Activated B cell treated with CpG ODN at 0.5 μM for 24 hours (primary cell): ENCODE results near the gene WNT2. TPM values are rescaled to one million over a fixed set of nuclear protein-coding genes. Genes with fewer than 3 reads are reported as not detected.

Experiments
- ATAC-seq: fragments of 200-7000 bp; cut with Tn5 transposase; one replicate; pipeline ENCODE4 v1.10.0; 2021; ENCODE audit warnings: low read depth, mild to moderate bottlenecking, moderate library complexity
- CTCF ChIA-PET: fragments of 350-600 bp; sonication (Branson Sonifier 250); formaldehyde crosslinking; loops from one replicate; lab custom pipeline; 2021; ENCODE audit warnings: antibody characterized with exemption; lab: Charles Lee
- POLR2A ChIA-PET: fragments of 350-600 bp; sonication (Branson Sonifier 250); formaldehyde crosslinking; loops from one replicate; lab custom pipeline; 2021; ENCODE audit warnings: antibody characterized with exemption; lab: Charles Lee
- DNase-seq: peaks from one replicate; pipeline ENCODE4 v3.0.0; 2022
- H3K27ac Mint-ChIP-seq: one replicate; pipeline ENCODE4 v1.8.0; 2020; ENCODE audit warnings: mixed read lengths
- H3K27me3 Mint-ChIP-seq: one replicate; pipeline ENCODE4 v1.8.0; 2021; ENCODE audit warnings: mixed read lengths
- H3K36me3 Mint-ChIP-seq: one replicate; pipeline ENCODE4 v1.8.0; 2021; ENCODE audit warnings: low read depth, mixed read lengths
- H3K4me1 Mint-ChIP-seq: one replicate; pipeline ENCODE4 v1.8.0; 2021; ENCODE audit warnings: mixed read lengths
- H3K4me3 Mint-ChIP-seq: one replicate; pipeline ENCODE4 v1.8.0; 2020; ENCODE audit warnings: mild to moderate bottlenecking, mixed read lengths
- H3K9me3 Mint-ChIP-seq: one replicate; pipeline ENCODE4 v1.8.0; 2020; ENCODE audit warnings: mixed read lengths
- intact Hi-C: fragments of 100-400 bp; cut with micrococcal nuclease; formaldehyde crosslinking; loops from one replicate; pipeline ENCODE4 v1.15.1; 2024
- total RNA-seq: library from RNA; stranded (reverse); gene quantifications from 2 replicates; pipeline ENCODE4 v1.2.3, GENCODE V29; 2022
- TF ChIP-seq, protein P1 (sequence below): fragments of 200-600 bp; IDR thresholded peaks from one replicate; pipeline ENCODE4 v1.8.0; 2022; ENCODE audit warnings: antibody characterized with exemption, mild to moderate bottlenecking

Gene WNT2
- total RNA-seq, 1 donor from 2014 or later, result not detected

DNA sequence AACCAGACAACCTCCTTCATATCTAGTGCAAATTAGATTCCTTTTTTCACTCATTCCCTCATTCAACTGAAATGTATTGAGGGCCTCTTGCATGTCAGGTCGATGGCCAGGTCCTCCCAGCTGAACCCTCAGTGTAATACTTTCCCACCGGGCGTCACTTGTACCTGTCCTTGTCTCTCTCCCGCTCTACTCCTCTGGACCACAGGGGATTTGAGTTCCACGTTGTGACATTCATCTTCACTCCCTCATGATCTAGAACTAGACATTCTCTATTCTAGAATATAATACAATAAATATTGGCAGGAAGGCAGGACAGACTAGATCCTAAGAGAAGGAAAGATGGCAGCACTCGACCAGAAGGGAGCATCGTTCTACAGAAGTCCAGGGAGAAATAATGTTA, 83.9 kb downstream of the WNT2 start:
- ChIA-PET POLR2A (no interaction called here), CTCF (no interaction called here)
- intact Hi-C loops, result no loop called here
- peaks cover 8% of the 10 kb centered on the region for H3K9me3 Mint-ChIP-seq
- H3K27ac Mint-ChIP-seq, result no peak overlapping the region
- TF ChIP-seq, protein P1, sequence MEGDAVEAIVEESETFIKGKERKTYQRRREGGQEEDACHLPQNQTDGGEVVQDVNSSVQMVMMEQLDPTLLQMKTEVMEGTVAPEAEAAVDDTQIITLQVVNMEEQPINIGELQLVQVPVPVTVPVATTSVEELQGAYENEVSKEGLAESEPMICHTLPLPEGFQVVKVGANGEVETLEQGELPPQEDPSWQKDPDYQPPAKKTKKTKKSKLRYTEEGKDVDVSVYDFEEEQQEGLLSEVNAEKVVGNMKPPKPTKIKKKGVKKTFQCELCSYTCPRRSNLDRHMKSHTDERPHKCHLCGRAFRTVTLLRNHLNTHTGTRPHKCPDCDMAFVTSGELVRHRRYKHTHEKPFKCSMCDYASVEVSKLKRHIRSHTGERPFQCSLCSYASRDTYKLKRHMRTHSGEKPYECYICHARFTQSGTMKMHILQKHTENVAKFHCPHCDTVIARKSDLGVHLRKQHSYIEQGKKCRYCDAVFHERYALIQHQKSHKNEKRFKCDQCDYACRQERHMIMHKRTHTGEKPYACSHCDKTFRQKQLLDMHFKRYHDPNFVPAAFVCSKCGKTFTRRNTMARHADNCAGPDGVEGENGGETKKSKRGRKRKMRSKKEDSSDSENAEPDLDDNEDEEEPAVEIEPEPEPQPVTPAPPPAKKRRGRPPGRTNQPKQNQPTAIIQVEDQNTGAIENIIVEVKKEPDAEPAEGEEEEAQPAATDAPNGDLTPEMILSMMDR, result no peak
- no peak for DNase-seq
- H3K36me3 Mint-ChIP-seq, result no peaks in the 10 kb centered on the region
- no peak overlapping the region for H3K4me3 Mint-ChIP-seq
- H3K27me3 Mint-ChIP-seq, result peaks cover 4% of the 10 kb centered on the region
- no peak for ATAC-seq
- no peaks in the 10 kb centered on the region for H3K4me1 Mint-ChIP-seq

GRCh38 chr7:117238472-117238871, 84.4 kb downstream of the WNT2 start:
- intact Hi-C loops, result no loop called here
- Mint-ChIP-seq H3K9me3 (peaks cover 8% of the 10 kb centered on the region), H3K27me3 (peaks cover 4% of the 10 kb centered on the region), H3K27ac (no peak overlapping the region), H3K4me1 (no peaks in the 10 kb centered on the region), H3K4me3 (no peak overlapping the region), H3K36me3 (no peaks in the 10 kb centered on the region)
- no peak for DNase-seq
- TF ChIP-seq, protein P1, result no peak
- ATAC-seq, result no peak
- CTCF ChIA-PET, result no interaction called here
- POLR2A ChIA-PET, result no interaction called here

DNA sequence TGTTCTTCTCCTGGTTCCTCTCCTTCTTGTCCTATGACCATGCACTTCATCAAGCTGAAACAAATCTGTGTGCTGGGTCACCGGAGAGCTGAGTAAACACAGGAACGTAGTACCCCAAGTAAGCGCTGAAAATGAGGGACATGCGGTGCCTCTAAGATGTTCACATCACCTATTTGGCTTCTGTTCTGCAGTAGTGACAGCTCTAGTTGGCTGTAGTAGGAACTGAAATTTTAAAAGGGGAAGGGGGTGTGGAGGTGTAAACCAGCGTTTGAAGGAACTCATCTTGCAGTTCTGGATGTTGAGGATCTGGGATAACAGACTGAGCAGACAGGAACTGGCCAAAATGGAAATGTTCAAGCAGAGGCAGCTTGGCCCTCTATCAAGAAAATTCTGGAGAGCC, 85.2 kb downstream of the WNT2 start:
- no peak for ATAC-seq
- ChIA-PET POLR2A (no interaction called here), CTCF (no interaction called here)
- Mint-ChIP-seq H3K27ac (no peak overlapping the region), H3K4me1 (no peaks in the 10 kb centered on the region), H3K9me3 (peaks cover 8% of the 10 kb centered on the region), H3K27me3 (peaks cover 4% of the 10 kb centered on the region), H3K36me3 (no peaks in the 10 kb centered on the region), H3K4me3 (no peak overlapping the region)
- no peak for DNase-seq
- TF ChIP-seq, protein P1, result no peak
- intact Hi-C loops, result no loop called here

- ATAC-seq, result no peak
- Mint-ChIP-seq H3K4me3 (no peak overlapping the region), H3K27me3 (no peaks in the 10 kb centered on the region), H3K9me3 (peaks cover 6% of the 10 kb centered on the region), H3K36me3 (no peaks in the 10 kb centered on the region), H3K27ac (no peak overlapping the region), H3K4me1 (no peaks in the 10 kb centered on the region)
- ChIA-PET CTCF (no interaction called here), POLR2A (no interaction called here)
- intact Hi-C loops, result no loop called here
- DNase-seq, result no peak
- TF ChIP-seq, protein P1, result no peak
Observed at GRCh38 chr7:117231047-117231359, 91.9 kb downstream of the WNT2 start.

- intact Hi-C loops, result no loop called here
Observed at GRCh38 chr7:117230276-117231046, 92.4 kb downstream of the WNT2 start.

More at GRCh38 chr7:117230276-117231046, 92.4 kb downstream of the WNT2 start:
- no peak overlapping the region for H3K4me3 Mint-ChIP-seq
- CTCF ChIA-PET, result no interaction called here
- DNase-seq (no peak), ATAC-seq (peak; percentile 37)
- POLR2A ChIA-PET, result no interaction called here
- H3K27ac Mint-ChIP-seq, result no peak overlapping the region
- H3K9me3 Mint-ChIP-seq, result peaks cover under 1% of the 10 kb centered on the region
- no peaks in the 10 kb centered on the region for H3K27me3 Mint-ChIP-seq
- TF ChIP-seq, protein P1, result no peak
- H3K4me1 Mint-ChIP-seq, result no peaks in the 10 kb centered on the region
- H3K36me3 Mint-ChIP-seq, result no peaks in the 10 kb centered on the region
